ENCODE data around the gene TMCO4. TPM values are rescaled to one million over a fixed set of nuclear protein-coding genes. Genes with fewer than 3 reads are reported as not detected.

The TMCO4 gene
- total RNA-seq, 1 donor from 2014 or later, result 1.8 TPM

- Histone ChIP-seq H3K27me3 (ENCODE audit: insufficient read depth, low read length) (no peaks in the 10 kb centered on the region), H3K4me2 (ENCODE audit: low read length) (no peak overlapping the region), H3K27ac (ENCODE audit: low read depth, low read length) (no peak overlapping the region), H3K36me3 (ENCODE audit: insufficient read depth, low read length) (no peaks in the 10 kb centered on the region), H3K4me1 (ENCODE audit: insufficient read depth, low read length) (no peaks in the 10 kb centered on the region), H3K9me3 (ENCODE audit: insufficient read depth, low read depth, low read length) (no peaks in the 10 kb centered on the region), H3K4me3 (ENCODE audit: insufficient read depth, low read depth, low read length) (no peak overlapping the region), H2AFZ (ENCODE audit: low read depth, low read length) (no peak overlapping the region), H3K9ac (ENCODE audit: low read length) (no peak overlapping the region), H3K79me2 (ENCODE audit: insufficient read depth, low read length) (no peaks in the 10 kb centered on the region), H4K20me1 (ENCODE audit: insufficient read depth, low read length) (no peaks in the 10 kb centered on the region)
- TF ChIP-seq CTCF (IDR thresholded peaks at IDR 0.05; ENCODE audit: insufficient read depth, low read depth, low read length), result no peak
- no peak for TF ChIP-seq EZH2 (IDR thresholded peaks at IDR 0.05; ENCODE audit: insufficient read depth, low read length)
- Mint-ChIP-seq H3K36me3 (ENCODE audit: low read depth, unreplicated experiment) (peaks cover 1% of the 10 kb centered on the region), H3K4me1 (ENCODE audit: low read depth, unreplicated experiment) (no peaks in the 10 kb centered on the region), H3K9me3 (ENCODE audit: unreplicated experiment) (peaks cover 7% of the 10 kb centered on the region), H3K27me3 (ENCODE audit: low read depth, unreplicated experiment) (no peaks in the 10 kb centered on the region), H3K27ac (ENCODE audit: unreplicated experiment) (no peak overlapping the region), H3K4me3 (ENCODE audit: unreplicated experiment) (no peak overlapping the region)
- FAIRE-seq (no peak), DNase-seq (ENCODE audit: low read depth) (no peak)
Observed at GRCh38 chr1:19831441-19831840, 31.7 kb upstream of the TMCO4 start.

GRCh38 chr1:19828546-19828945 lies 28.8 kb upstream of the TMCO4 start:
- no peak overlapping the region for H3K27ac ChIP-seq (ENCODE audit: low read depth, low read length)
- H3K4me3 Mint-ChIP-seq (ENCODE audit: unreplicated experiment), result no peak overlapping the region
- H3K27me3 ChIP-seq (ENCODE audit: insufficient read depth, low read length), result no peaks in the 10 kb centered on the region
- H3K4me2 ChIP-seq (ENCODE audit: low read length), result no peak overlapping the region
- no peak overlapping the region for H3K4me3 ChIP-seq (ENCODE audit: insufficient read depth, low read depth, low read length)
- H3K4me1 ChIP-seq (ENCODE audit: insufficient read depth, low read length), result no peaks in the 10 kb centered on the region
- no peaks in the 10 kb centered on the region for H3K36me3 ChIP-seq (ENCODE audit: insufficient read depth, low read length)
- FAIRE-seq (no peak), DNase-seq (ENCODE audit: low read depth) (no peak)
- peaks cover 9% of the 10 kb centered on the region for H3K9me3 Mint-ChIP-seq (ENCODE audit: unreplicated experiment)
- H3K4me1 Mint-ChIP-seq (ENCODE audit: low read depth, unreplicated experiment), result peaks cover 4% of the 10 kb centered on the region
- no peaks in the 10 kb centered on the region for H4K20me1 ChIP-seq (ENCODE audit: insufficient read depth, low read length)
- H3K79me2 ChIP-seq (ENCODE audit: insufficient read depth, low read length), result no peaks in the 10 kb centered on the region
- H3K9ac ChIP-seq (ENCODE audit: low read length), result no peak overlapping the region
- H3K9me3 ChIP-seq (ENCODE audit: insufficient read depth, low read depth, low read length), result no peaks in the 10 kb centered on the region
- H3K27ac Mint-ChIP-seq (ENCODE audit: unreplicated experiment), result no peak overlapping the region
- TF ChIP-seq CTCF (IDR thresholded peaks at IDR 0.05; ENCODE audit: insufficient read depth, low read depth, low read length), result no peak
- TF ChIP-seq EZH2 (IDR thresholded peaks at IDR 0.05; ENCODE audit: insufficient read depth, low read length), result no peak
- H3K27me3 Mint-ChIP-seq (ENCODE audit: low read depth, unreplicated experiment), result no peaks in the 10 kb centered on the region
- H3K36me3 Mint-ChIP-seq (ENCODE audit: low read depth, unreplicated experiment), result peaks cover 1% of the 10 kb centered on the region
- no peak overlapping the region for H2AFZ ChIP-seq (ENCODE audit: low read depth, low read length)

DNA sequence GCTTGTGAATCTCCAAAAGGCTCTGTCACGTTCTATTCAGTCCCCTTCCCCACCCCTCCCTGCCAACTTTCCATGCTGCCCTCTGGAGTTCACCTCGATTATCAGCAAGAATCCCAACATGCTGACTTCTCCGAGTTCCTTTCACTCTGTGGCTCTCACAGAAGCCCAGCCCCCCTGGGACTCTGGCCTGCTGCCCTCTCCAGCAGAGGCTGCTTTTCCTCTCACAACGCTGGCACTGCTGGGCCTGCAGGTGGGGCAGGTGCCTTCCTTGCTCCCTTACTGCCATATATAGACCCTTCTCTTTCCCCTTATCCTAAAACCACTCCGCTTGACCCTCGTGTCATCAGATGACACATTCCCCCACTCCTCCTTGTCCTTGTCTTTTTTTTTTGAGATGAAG lies 25.6 kb upstream of the TMCO4 start:
- Histone ChIP-seq H3K36me3 (ENCODE audit: insufficient read depth, low read length) (no peaks in the 10 kb centered on the region), H3K4me1 (ENCODE audit: insufficient read depth, low read length) (no peaks in the 10 kb centered on the region), H4K20me1 (ENCODE audit: insufficient read depth, low read length) (no peaks in the 10 kb centered on the region), H3K9me3 (ENCODE audit: insufficient read depth, low read depth, low read length) (no peaks in the 10 kb centered on the region), H3K4me3 (ENCODE audit: insufficient read depth, low read depth, low read length) (no peak overlapping the region), H3K27ac (ENCODE audit: low read depth, low read length) (no peak overlapping the region), H3K79me2 (ENCODE audit: insufficient read depth, low read length) (no peaks in the 10 kb centered on the region), H3K9ac (ENCODE audit: low read length) (no peak overlapping the region), H2AFZ (ENCODE audit: low read depth, low read length) (no peak overlapping the region), H3K4me2 (ENCODE audit: low read length) (no peak overlapping the region), H3K27me3 (ENCODE audit: insufficient read depth, low read length) (no peaks in the 10 kb centered on the region)
- DNase-seq (ENCODE audit: low read depth) (no peak), FAIRE-seq (no peak)
- no peak overlapping the region for H3K27ac Mint-ChIP-seq (ENCODE audit: unreplicated experiment)
- H3K9me3 Mint-ChIP-seq (ENCODE audit: unreplicated experiment), result peaks cover 4% of the 10 kb centered on the region
- no peak overlapping the region for H3K4me3 Mint-ChIP-seq (ENCODE audit: unreplicated experiment)
- peaks cover 4% of the 10 kb centered on the region for H3K4me1 Mint-ChIP-seq (ENCODE audit: low read depth, unreplicated experiment)
- H3K36me3 Mint-ChIP-seq (ENCODE audit: low read depth, unreplicated experiment), result no peaks in the 10 kb centered on the region
- no peak for TF ChIP-seq CTCF (IDR thresholded peaks at IDR 0.05; ENCODE audit: insufficient read depth, low read depth, low read length)
- TF ChIP-seq EZH2 (IDR thresholded peaks at IDR 0.05; ENCODE audit: insufficient read depth, low read length), result no peak
- peaks cover 12% of the 10 kb centered on the region for H3K27me3 Mint-ChIP-seq (ENCODE audit: low read depth, unreplicated experiment)
